Tibial nerve (tissue), 3 donors: ENCODE data around the gene LHFPL2.

ENCODE experiments used
- POLR2A ChIP-seq, 2 donors: fragments of 450-650 bp; IDR thresholded peaks; one replicate each; pipeline ENCODE4 v1.6.1; 2017; ENCODE audit warnings: antibody characterized with exemption in 2 of 2, mild to moderate bottlenecking in 2 of 2, moderate library complexity in 2 of 2
- TF ChIP-seq, protein P1 (sequence below), 5 experiments: fragments of 200-600 bp in 3 of 5; fragments of 450-650 bp in 2 of 5; sonication (generic) in 3 of 5; IDR thresholded peaks; one replicate each; pipeline ENCODE4 v1.5.1; 2016 to 2019; ENCODE audit warnings: antibody characterized with exemption in 5 of 5, mild to moderate bottlenecking in 3 of 5, moderate library complexity in 2 of 5

DNA sequence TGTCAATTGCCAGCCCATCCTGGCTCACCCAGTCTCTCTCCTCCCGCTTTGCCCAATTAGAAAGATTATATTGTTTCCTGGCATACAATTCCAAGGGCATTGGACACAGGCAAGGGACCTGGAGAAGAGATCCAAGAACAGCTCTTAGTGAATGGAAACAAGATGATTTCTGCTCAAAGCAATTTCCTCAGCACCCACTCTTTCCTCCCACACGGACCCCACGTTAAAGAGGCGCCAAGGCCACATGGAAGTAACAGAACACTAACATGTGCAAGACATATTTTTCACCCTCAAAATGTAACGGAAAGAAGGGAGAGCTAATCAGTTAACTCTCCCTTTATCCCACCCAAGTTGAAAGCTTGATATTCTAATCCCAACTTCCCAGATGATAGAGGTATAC lies 111.2 kb downstream of the LHFPL2 start:
- TF ChIP-seq, protein P1, sequence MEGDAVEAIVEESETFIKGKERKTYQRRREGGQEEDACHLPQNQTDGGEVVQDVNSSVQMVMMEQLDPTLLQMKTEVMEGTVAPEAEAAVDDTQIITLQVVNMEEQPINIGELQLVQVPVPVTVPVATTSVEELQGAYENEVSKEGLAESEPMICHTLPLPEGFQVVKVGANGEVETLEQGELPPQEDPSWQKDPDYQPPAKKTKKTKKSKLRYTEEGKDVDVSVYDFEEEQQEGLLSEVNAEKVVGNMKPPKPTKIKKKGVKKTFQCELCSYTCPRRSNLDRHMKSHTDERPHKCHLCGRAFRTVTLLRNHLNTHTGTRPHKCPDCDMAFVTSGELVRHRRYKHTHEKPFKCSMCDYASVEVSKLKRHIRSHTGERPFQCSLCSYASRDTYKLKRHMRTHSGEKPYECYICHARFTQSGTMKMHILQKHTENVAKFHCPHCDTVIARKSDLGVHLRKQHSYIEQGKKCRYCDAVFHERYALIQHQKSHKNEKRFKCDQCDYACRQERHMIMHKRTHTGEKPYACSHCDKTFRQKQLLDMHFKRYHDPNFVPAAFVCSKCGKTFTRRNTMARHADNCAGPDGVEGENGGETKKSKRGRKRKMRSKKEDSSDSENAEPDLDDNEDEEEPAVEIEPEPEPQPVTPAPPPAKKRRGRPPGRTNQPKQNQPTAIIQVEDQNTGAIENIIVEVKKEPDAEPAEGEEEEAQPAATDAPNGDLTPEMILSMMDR (IDR thresholded peaks at IDR 0.05) = no peak
- no peak for TF ChIP-seq POLR2A (IDR thresholded peaks at IDR 0.05)
